GM21737 (cell line): ENCODE data around the gene CD109.
"Not testable (repeated sequence)": the region's sequence is repeated elsewhere in the genome, so short reads cannot be mapped to it uniquely, and the experiment has no call there.

Experiments
- ATAC-seq: cut with Tn5 transposase; IDR thresholded peaks from one replicate; pipeline ENCODE4 v1.9.1; 2021; ENCODE audit warnings: mild to moderate bottlenecking, moderate library complexity; ENCODE audit not compliant: unreplicated experiment

Gene CD109

GRCh38 chr6:73695619-73696421, at the start of gene CD109:
Gene CD109, plus strand, starts transcription at chr6:73696203. Its CDS starts 13 bp downstream, at chr6:73696216.
- ATAC-seq, result peak; percentile 70

- no peak for ATAC-seq
Observed at GRCh38 chr6:73648166-73648565, 47.8 kb upstream of the CD109 start.

GRCh38 chr6:73649783-73650182, 46.2 kb upstream of the CD109 start:
- ATAC-seq, result no peak

DNA sequence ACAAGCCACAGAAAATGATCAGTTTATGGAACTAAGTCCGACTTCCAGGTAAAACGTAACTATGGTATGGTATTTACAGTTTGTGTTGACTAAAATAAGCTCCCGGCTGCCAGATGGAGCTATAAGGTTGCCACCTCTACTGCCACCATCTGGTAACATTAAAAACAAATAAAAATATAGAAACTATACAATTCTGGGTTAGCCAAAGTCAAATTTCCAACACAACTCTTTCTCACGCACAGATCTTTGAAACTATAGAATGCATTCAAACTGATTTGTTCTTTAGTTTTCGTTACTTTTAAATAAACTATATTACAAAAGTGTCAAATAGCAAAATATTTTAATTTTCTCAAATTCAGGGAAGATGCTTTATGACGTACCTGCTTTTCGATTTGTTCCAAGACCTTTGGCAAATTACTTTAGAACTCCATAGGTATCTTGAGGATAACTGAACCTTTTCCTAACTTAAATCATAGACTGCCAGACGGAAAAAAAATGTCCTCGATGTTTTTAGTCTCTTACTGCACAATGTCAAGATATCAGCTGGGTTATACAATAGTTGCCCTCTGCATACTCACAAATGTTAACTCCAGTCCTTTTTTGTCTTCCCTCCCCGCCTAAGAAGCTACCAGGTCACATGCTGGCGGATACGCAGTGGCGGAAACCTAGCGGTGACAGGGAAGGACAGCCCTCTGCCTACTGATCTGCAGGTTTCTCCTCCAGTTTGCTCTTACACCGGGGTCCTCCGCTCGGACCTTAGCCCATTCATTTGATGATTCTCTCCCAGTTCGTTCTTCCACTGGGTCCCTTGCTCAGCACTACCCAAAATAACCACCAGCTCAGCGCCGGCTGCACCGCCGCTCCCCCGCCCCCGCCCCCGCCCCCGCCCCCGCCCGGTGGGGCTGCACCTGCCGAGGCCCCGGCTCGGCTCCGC, 43.1 kb upstream of the CD109 start:
- ATAC-seq, result peak; percentile 43

GRCh38 chr6:73653571-73654424, 42.2 kb upstream of the CD109 start, which contains the start of gene SLC17A5:
Gene SLC17A5, minus strand, starts transcription at chr6:73653992. Its CDS starts 106 bp downstream, at chr6:73653886.
- peak; percentile 91 for ATAC-seq

- no peak for ATAC-seq
Observed at GRCh38 chr6:73655341-73655917, 40.6 kb upstream of the CD109 start.

- ATAC-seq, result no peak
Observed at GRCh38 chr6:73656531-73657145, 39.4 kb upstream of the CD109 start.

DNA sequence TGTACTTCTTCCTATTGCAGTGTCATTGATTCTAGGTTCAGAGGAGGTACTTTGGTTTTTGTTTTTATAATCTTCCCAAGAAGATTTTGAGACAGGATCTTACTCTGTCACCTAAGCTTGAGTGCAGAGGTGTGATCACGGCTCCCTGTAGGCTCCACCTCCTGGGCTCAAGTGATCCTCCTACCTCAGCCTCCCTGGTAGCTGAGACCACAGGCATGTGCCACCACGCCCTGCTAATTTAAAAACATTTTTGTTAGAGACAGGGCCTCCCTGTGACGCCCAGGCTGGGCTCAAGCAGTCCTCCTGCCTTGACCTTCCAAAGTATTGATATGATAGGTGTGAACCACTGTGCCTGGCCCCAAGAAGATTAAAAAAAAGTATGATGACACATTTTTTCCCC, 38.8 kb upstream of the CD109 start:
- ATAC-seq, result no peak

GRCh38 chr6:73664701-73665100, 31.3 kb upstream of the CD109 start:
- ATAC-seq, result no peak

DNA sequence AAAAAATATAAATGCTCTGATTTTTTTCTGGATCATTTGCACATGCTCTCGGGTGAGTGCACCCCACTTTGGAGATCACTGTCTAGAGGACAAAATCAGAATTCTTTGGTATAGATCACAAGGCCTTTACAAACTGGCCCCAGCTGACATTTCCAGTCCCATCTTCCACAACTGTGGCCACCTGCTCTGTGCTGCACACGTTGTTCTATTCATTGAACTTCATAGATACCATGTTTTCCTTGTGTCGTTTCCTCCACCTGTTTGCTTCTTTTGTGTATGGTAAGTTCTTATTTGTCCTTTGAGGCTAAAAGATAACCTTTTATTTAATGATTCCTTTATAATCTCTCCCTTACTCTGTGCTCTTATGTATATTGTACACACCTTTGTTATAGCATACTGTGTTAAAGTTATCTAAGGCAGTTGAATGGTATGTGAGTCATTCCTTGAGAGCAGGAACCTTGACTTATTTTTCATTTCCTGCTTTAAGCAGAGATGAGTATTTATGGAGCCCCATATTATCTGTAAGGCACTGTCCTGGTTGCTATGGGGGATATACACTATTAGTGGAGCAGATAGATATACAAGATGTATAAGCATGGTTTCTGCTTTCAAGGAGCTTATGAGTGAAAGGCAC, 30.2 kb upstream of the CD109 start:
- ATAC-seq, result no peak

GRCh38 chr6:73666393-73666792, 29.6 kb upstream of the CD109 start:
- ATAC-seq, result no peak

- ATAC-seq, result no peak
Observed at GRCh38 chr6:73667798-73668197, 28.2 kb upstream of the CD109 start.

GRCh38 chr6:73669005-73669404, 27.0 kb upstream of the CD109 start:
- ATAC-seq, result no peak

- no peak for ATAC-seq
Observed at GRCh38 chr6:73671911-73672685, 23.9 kb upstream of the CD109 start.

DNA sequence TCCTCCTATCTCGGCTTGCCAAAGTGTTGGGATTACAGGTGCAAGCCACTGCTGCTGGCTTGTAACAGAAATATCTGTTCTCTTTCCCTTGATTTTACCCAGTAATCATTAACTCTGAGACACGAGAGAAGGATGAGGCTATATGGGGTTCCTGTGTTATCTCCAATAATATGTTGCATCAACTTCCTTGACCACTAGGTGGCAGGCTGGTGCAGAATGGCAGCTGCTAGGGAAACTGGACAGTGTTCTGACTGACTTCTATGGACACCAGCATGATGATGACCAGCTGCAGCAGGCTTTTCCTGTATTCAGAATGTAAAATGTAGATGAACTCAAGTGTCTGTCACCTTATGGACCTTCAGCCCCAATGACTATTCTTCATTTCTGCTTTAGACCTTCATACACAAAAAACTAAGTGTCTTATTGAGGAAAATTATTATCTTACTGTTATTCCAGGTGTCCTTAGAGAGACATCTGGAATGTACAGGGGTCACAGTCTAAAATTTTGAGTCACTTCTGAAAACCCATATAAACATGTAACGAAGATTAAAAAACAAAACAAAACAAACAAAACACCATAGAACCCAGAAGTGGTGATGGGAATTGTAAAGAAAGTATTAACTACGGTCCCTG, 20.4 kb upstream of the CD109 start:
- ATAC-seq, result peak; percentile 95

- no peak for ATAC-seq
Observed at GRCh38 chr6:73679009-73679408, 17.0 kb upstream of the CD109 start.

DNA sequence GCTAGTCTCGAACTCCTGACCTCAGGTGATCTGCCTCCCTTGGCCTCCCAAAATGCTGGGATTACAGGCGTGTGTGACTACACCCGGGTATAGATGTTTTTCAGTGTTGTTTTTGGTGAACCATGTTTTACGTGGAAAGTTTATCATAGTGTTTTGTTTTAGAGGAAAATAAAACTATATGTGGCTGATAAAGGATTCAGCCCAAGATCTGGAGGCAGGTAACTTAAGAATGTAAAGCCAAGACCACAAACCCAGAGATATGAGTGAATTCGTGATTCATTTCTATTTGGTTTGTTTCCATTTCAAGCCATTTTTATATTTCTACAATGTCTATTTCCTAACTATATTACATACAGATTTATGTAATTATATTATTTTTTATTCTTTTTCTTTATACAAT, 16.2 kb upstream of the CD109 start:
- not testable (repeated sequence) for ATAC-seq

DNA sequence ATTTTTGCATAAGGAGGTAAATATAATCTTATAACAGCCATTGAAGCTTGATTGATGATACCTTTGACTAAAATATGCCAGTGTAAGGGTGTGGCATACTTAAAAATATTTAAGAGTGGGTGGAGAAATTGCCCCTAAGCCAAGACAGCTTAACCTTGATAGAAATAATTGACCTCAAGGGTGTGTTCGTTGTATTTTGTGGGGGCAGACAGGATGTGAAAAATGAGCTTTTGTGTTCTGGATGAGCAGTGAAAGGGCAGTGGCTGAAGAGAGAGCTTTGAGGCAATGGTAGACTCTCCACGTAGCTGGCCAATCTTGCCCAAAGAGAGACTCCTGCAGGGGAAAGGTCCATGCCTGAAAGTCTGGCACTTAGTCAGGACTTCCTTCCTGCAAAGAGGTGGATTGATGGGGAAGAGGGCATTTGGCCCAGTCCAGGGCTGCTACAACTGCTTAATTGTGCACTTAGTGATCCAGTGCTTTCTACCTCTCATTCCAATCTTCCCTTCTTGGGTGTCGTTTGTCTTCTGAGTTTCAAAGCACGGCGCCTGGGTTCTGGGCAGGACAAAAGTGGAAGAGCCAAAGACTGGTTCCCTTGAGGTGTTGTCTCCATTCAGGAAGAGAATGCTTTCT, 15.6 kb upstream of the CD109 start:
- ATAC-seq, result no peak
